Prostate gland (tissue), 2 donors: Measurements from ENCODE around the gene FAT4.

Source experiments
- CTCF ChIP-seq, 4 experiments: fragments of 200-600 bp in 2 of 4; fragments of 450-650 bp in 2 of 4; sonication (generic) in 2 of 4; IDR thresholded peaks; 1 replicate in 3 of 4; 2 replicates in 1 of 4; pipeline ENCODE4 v1.5.1; 2016 to 2019; ENCODE audit warnings: antibody characterized with exemption in 4 of 4, mild to moderate bottlenecking in 2 of 4, moderate library complexity in 2 of 4
- POLR2A ChIP-seq: fragments of 450-650 bp; IDR thresholded peaks from one replicate; pipeline ENCODE4 v1.6.1; 2016; ENCODE audit warnings: antibody characterized with exemption, mild to moderate bottlenecking
- POLR2AphosphoS5 ChIP-seq: sonication (generic); formaldehyde crosslinking; IDR thresholded peaks from one replicate; pipeline ENCODE4 v1.6.1; 2017; ENCODE audit warnings: antibody characterized with exemption

- TF ChIP-seq POLR2A (no peak), CTCF (IDR thresholded peaks at IDR 0.05) (no peak), POLR2AphosphoS5 (no peak)
These were observed 37.8 kb downstream of the FAT4 start for GRCh38 chr4:125352521-125352920.
